GM21528 (cell line): ENCODE data around the gene SPPL2B.
"Not testable (repeated sequence)": the region's sequence is repeated elsewhere in the genome, so short reads cannot be mapped to it uniquely, and the experiment has no call there.

ENCODE experiments used
- ATAC-seq: cut with Tn5 transposase; IDR thresholded peaks from one replicate; pipeline ENCODE4 v1.9.1; 2021; ENCODE audit warnings: mild to moderate bottlenecking, moderate library complexity; ENCODE audit not compliant: unreplicated experiment, low FRiP score

SPPL2B gene, protein sequence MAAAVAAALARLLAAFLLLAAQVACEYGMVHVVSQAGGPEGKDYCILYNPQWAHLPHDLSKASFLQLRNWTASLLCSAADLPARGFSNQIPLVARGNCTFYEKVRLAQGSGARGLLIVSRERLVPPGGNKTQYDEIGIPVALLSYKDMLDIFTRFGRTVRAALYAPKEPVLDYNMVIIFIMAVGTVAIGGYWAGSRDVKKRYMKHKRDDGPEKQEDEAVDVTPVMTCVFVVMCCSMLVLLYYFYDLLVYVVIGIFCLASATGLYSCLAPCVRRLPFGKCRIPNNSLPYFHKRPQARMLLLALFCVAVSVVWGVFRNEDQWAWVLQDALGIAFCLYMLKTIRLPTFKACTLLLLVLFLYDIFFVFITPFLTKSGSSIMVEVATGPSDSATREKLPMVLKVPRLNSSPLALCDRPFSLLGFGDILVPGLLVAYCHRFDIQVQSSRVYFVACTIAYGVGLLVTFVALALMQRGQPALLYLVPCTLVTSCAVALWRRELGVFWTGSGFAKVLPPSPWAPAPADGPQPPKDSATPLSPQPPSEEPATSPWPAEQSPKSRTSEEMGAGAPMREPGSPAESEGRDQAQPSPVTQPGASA

GRCh38 chr19:2328401-2329148, at the start of gene SPPL2B, which contains the start of gene LSM7:
TSS of gene SPPL2B (plus strand) at chr19:2328684. CDS start at chr19:2328710, 26 bp downstream.
TSS of gene LSM7 (minus strand) at chr19:2328586. CDS start at chr19:2328566, 20 bp downstream.
- peak; percentile 57 for ATAC-seq

DNA sequence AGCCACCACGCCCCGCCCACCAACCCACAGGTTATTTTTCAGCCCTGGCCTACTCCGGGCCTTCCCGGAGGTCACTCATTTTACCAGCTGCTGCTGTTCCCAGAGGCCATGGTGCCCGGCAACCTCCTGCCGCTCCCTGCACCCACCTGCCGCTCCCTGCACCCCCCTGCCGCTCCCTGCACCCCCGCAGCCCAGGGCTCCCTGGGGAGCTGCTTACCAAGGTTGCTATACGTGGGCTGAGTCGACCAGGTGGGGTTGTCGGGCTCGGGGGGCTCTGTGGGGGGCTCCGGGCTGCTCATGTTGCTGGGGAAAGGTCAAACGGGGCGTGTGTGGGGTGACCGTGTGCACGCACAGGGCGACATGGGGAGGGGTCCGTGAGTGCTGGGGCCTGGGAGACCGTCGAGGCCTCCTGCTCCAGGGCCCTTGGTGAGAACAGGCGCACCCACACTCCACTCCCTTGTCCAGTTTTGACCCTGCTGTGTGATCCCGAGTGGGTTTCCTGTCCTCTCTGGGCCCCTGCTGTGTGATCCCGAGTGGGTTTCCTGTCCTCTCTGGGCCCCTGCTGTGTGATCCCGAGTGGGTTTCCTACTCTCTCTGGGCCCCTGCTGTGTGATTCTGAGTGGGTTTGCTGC, 47.7 kb upstream of the SPPL2B start:
- no peak for ATAC-seq

DNA sequence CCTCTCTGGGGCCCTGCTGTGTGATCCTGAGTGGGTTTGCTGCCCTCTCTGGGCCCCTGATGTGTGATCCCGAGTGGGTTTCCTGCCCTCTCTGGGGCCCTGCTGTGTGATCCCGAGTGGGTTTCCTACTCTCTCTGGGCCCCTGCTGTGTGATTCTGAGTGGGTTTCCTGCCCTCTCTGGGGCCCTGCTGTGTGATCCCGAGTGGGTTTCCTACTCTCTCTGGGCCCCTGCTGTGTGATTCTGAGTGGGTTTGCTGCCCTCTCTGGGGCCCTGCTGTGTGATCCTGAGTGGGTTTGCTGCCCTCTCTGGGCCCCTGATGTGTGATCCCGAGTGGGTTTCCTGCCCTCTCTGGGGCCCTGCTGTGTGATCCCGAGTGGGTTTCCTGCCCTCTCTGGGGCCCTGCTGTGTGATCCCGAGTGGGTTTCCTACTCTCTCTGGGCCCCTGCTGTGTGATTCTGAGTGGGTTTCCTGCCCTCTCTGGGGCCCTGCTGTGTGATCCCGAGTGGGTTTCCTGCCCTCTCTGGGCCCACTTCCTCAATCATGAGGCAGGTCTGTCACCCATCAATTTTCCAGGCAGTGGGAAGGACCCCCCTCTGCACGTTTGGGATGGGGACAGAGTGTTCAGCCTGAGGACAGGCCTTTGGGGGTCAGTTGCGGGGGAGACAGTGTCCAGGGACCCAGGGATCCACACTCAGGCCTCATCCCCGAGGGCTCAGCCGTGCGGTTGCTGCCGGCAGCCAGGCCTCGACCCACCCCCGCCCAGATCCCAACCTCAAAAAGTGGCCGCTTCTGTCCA, 47.0 kb upstream of the SPPL2B start:
- ATAC-seq, result not testable (repeated sequence)

DNA sequence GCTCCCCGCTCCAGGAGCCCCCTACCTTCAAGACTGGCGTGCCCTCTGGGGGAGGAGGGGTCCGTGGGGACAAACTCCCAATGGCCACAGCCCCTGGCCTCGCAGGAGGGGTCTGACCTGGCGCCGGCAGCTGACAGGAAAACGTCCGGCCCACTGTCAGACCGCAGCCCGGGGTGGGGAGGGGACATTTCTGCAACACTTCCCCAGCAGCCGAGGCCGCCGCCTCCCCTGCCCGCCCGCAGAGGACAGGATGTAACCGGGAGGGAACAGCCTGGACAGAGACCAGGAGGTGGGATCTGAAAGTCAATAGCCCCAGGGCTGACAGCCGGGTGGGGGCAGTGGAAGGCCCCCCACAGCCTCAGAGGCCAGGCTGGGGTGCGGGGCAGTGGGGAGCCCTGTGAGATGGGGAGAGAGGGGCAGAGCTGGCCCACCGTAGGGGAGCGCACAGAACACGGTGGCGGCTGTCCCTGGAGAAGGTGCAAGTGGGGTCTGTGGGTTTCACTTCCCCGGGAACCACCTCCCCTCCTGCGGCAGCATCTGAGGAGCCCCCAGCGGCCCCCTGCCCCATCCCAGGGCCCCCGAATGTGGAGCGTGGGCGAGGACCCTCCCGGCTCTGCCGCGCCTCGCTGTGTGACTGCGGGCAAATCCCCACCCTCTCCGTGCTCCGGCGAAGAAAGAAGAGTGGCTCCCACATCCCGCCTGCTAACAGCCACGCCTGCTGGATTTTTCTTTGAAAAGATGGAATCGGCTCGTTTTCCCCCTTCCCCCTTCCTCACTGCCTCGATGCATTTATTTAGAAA, 46.2 kb upstream of the SPPL2B start, which contains the start of gene PEAK3:
TSS of gene PEAK3 (minus strand) at position 114 of the 800 bp plus-strand sequence. CDS start 1,244 bp downstream, outside the sequence.
- no peak for ATAC-seq

DNA sequence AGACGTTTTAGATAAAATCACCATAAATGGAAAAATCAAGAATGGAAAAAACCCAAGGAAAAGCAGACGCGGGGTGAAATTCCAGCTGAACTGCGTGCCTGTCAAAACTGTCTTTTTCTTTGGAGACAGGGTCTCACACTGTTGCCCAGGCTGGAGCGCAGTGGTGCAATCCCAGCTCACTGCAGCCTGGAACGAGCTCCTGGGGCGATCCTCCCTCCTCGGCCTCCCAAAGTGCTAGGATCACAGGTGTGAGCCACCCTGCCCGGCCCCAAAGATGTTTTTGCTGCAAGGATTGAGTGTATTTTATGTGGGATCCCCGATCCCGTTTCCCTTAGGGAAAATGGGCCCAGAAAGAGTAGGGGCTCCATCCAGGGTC, 45.6 kb upstream of the SPPL2B start:
- no peak for ATAC-seq

DNA sequence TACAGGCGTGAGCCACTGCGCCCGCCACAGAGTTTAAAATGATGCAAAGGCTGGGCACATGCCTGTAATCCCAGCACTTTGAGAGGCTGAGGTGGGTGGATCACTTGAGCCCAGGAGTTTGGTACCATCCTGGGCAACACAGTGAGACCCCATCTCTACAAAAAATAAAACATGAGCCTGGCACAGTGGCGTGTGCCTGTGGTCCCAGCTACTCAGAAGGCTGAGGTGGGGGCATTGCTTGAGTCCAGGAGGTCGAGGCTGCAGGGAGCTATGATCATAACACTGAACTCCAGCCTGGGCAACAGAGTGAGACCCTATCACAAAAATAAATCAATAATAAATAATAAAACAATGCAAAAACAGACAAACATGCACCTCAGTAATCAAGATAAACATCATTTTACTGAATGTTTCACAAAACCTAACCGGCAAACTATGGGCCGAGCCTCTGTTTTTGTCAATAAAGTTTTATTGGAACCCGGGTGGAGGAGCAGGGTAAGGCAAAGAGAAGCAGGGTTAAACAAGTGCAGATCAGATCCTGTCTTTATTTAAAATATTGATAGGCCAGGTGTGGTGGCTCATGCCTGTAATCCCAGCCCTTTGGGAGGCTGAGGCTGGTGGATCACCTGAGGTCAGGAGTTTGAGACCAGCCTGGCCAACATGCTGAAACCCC, 44.5 kb upstream of the SPPL2B start:
- ATAC-seq, result no peak

DNA sequence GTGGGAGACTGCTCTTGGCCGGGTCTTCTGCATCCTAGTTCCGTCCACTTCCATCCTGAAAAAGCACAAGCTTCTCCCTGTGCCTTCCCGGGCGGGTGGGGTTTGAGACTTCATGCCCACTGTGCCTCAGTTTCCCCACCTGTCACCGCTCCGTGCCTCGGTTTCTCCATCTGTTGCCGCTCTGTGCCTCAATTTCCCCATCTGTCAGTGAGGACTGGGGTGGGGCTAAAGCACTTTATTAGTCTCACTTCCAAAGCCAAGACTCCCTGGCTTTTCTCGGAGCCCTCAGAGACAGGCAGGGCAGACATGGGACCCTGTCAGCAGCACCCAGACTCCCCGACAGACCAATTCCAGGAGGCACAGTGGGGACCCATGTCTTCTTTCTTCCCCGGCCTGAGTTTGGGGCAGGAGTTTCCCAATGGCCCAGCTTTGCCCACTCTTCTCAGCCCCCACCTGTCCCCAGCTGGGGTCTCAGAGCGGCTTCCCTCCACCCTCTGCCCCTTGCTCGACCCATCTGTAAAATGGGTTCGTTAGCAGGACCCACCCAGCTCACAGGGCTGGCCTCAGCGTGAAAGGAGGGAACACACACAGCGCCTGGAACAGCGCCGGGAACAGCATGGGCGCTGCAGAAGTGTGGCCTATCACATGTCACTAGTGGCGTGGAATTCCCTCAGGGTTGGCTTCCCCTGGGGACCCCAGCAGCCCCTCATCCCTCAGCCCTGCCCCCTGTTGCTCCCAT, 41.9 kb upstream of the SPPL2B start:
- ATAC-seq, result no peak

DNA sequence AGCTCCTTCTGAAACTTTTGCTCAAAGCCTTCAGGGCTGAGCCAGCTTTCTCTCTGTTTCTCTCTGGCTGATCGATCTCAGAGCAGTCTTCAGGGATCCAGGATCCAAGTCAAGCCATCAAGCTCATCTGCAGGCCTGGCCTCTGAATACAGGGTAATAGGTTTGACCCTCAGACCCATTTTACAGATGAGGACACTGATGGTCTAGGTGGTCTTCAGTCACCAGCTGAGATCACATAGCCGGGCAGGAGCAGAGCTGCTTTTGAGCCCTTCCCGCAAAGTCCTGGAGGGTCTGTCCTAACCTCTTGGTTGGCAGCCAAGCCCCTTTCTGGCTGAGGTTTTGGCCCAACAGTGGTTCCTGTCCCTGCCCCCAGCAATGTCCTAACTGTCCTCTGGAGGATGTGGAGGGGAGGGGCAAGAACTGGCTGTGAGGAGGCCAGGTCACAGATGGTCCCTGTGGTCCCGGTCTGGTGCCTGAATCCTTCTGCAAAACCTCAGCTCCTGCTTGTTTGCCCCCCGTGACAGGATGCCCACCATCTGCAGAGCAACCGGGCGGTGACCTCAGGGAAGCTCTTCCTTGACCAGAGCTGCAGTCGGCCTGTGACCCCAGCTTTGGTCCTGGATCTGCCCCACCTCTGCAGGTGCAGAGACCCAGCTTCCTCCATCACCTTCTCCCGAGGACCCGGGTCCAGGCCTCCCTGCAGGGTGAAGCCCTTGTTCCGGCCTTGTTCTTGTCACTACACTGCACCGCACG, 40.7 kb upstream of the SPPL2B start:
- ATAC-seq, result no peak

GRCh38 chr19:2288338-2288817, 40.1 kb upstream of the SPPL2B start:
- ATAC-seq, result no peak

DNA sequence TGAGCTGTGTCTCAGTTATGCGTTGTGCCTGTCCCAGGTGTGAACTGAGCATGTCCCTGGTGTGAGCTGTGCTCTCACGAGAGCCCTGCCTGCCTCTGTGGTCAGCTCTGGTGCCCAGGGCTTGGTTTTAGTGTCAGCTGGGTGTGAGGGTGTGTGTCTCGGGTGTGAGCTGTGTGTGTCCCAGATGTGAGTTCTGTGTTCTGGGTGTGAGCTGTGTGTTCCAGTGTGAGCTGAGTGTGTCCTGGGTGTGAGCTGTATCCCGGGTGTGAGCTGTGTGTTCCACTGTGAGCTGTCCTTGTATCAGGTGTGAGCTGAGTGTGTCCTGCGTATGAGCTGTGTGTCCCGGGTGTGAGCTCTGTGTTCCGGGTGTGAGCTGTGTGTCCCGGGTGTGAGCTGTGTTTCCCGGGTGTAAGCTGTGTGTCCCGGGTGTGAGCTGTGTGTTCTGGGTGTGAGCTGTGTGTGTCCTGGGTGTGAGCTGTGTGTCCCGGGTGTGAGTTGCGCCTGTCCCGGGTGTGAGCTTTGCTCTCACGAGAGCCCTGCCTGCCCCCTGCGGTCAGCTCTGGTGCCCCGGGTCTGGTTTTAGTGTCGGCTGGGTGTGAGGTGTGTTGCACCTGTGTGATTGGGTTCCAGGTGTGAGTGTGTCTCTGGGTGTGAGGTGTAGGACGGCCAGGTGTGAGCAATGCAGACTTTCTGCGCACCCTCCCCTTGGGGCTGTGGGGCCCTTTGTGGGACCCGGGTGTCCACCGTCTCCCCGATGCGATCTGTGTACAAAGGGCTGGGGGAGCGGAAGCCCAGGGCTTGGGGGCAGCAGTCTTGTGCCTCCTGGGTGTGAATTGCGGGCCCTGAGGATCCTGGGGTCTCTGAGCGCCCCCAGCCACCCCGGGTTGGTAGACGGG, 39.4 kb upstream of the SPPL2B start:
- no peak for ATAC-seq

- ATAC-seq, result no peak
These were observed 38.6 kb upstream of the SPPL2B start for GRCh38 chr19:2289714-2290435.

GRCh38 chr19:2290441-2291184, 37.9 kb upstream of the SPPL2B start:
- no peak for ATAC-seq

DNA sequence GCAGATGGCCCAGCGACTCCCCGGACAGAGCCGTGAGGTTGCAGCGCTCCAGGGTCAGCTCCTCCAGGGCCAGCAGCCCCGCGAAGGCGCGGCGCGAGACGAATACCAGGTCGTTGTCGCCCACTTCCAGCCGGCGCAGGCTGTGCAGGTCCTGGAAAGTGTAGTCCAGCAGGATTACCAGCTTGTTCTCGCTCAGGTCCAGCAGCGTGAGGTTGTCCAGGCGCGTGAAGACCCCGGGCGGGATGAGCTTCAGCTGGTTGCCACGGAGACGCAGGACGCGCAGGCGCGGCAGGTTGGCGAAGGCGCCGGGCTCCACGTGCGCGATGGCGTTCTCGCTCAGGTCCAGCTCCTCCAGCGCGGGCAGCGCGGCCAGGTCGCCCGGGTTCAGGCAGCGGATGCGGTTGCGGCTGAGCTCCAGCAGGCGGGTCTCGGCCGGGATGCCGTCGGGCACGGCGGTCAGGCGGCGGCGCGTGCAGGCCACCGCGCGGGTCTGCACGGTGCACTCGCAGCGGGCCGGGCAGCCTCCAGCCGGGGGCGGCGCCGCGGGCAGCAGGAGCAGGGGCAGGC, 37.2 kb upstream of the SPPL2B start:
- ATAC-seq, result no peak

DNA sequence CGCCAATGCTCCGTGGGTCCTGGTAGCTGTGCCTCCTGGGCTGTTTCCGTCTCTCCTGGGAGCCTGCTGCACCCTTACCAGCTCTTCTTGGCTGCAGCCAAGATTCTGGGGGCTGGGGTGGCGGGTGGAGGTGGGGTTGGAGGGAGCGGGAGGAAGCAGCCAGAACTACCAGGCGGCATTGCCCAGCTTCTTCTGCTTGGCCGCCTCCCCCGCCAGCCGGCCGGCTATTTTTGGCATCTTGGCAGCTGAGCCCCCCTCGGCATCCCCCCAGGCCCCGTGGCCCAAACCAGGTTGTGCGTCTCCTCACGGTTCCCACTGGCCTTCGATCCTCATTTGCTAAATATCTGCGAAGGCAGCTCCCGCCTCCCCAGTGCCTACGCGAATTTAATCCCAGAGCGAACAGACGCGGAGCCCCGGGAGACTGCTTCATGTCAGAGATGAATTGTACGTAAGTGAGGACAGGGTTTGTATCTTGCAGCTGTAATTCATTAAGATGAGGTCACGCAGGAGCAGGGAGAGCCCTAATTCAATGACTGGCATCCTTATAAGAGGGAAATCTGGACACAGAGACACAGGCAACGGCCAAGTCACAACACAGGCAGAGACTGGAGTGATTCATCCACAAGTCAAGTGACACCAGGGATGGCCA, 33.7 kb upstream of the SPPL2B start:
- ATAC-seq, result no peak
